Left ventricle myocardium inferior (tissue), 1 donor: ENCODE results near the gene RGS16. TPM values are rescaled to one million over a fixed set of nuclear protein-coding genes. Genes with fewer than 3 reads are reported as not detected.
A peak's percentile ranks its signal among the peaks of the same experiment; 100 is the strongest.

Source experiments
- DNase-seq: peaks from one replicate; pipeline ENCODE4 v3.0.0-alpha.2; 2020
- H3K27ac ChIP-seq: fragments of 200-600 bp; replicated peaks from 2 replicates; pipeline ENCODE4 v1.8.0; 2021
- H3K27me3 ChIP-seq: fragments of 200-600 bp; 2 replicates; pipeline ENCODE4 v1.8.0; 2021; ENCODE audit warnings: low read depth
- H3K36me3 ChIP-seq: fragments of 200-600 bp; 2 replicates; pipeline ENCODE4 v1.8.0; 2021
- H3K4me1 ChIP-seq: fragments of 200-600 bp; 2 replicates; pipeline ENCODE4 v1.8.0; 2021
- H3K4me3 ChIP-seq: fragments of 200-600 bp; 2 replicates; pipeline ENCODE4 v1.8.0; 2021; ENCODE audit warnings: mild to moderate bottlenecking, moderate library complexity
- H3K9me3 ChIP-seq: fragments of 200-600 bp; replicated peaks from 2 replicates; pipeline ENCODE4 v1.8.0; 2021
- CTCF ChIP-seq: fragments of 200-600 bp; IDR thresholded peaks from 2 replicates; pipeline ENCODE4 v1.8.0; 2021; ENCODE audit warnings: antibody characterized with exemption, mild to moderate bottlenecking, borderline replicate concordance
- intact Hi-C: fragments of 100-400 bp; cut with micrococcal nuclease; formaldehyde crosslinking; loops from one replicate; pipeline ENCODE4 v1.11.0; 2022
- total RNA-seq: library from RNA; stranded (reverse); fragmentation: NEBNext Ultra II Directional; extraction: Animal tissue kit (Norgen Biotek cat#: 25700); gene quantifications from one replicate; pipeline ENCODE4 v1.2.1, GENCODE V29; 2021
- donor health status: DM: no; HTN: yes; CAD: no; lungs with severe emphysema.

RGS16 gene
- total RNA-seq, 1 donor from 2014 or later: 0.88 TPM

- Histone ChIP-seq H3K27ac (peak overlapping the region; percentile 18), H3K4me3 (no peak overlapping the region), H3K4me1 (peaks cover 56% of the 10 kb centered on the region), H3K9me3 (no peaks in the 10 kb centered on the region), H3K36me3 (no peaks in the 10 kb centered on the region), H3K27me3 (no peaks in the 10 kb centered on the region)
- intact Hi-C loops: no loop called here
- no peak for TF ChIP-seq CTCF
- DNase-seq: no peak
These were observed 24.9 kb upstream of the RGS16 start for GRCh38 chr1:182629080-182629479.

- Histone ChIP-seq H3K36me3 (no peaks in the 10 kb centered on the region), H3K4me3 (no peak overlapping the region), H3K4me1 (peaks cover 60% of the 10 kb centered on the region), H3K27ac (peak overlapping the region; percentile 10), H3K27me3 (no peaks in the 10 kb centered on the region), H3K9me3 (no peaks in the 10 kb centered on the region)
- DNase-seq: no peak
- no peak for TF ChIP-seq CTCF
- intact Hi-C loops: no loop called here
These were observed 24.5 kb upstream of the RGS16 start for GRCh38 chr1:182628657-182629056.

- intact Hi-C loops: no loop called here
- Histone ChIP-seq H3K27ac (peak overlapping the region; percentile 48), H3K27me3 (no peaks in the 10 kb centered on the region), H3K4me3 (no peak overlapping the region), H3K4me1 (peaks cover 70% of the 10 kb centered on the region), H3K36me3 (no peaks in the 10 kb centered on the region), H3K9me3 (no peaks in the 10 kb centered on the region)
- TF ChIP-seq CTCF: no peak
- no peak for DNase-seq
These were observed 23.4 kb upstream of the RGS16 start for GRCh38 chr1:182627622-182628021.

GRCh38 chr1:182626527-182626926, 22.3 kb upstream of the RGS16 start:
- H3K36me3 ChIP-seq: no peaks in the 10 kb centered on the region
- no peak for DNase-seq
- H3K4me3 ChIP-seq: no peak overlapping the region
- H3K4me1 ChIP-seq: peaks cover 72% of the 10 kb centered on the region
- H3K27me3 ChIP-seq: no peaks in the 10 kb centered on the region
- TF ChIP-seq CTCF: no peak
- peak overlapping the region; percentile 24 for H3K27ac ChIP-seq
- no peaks in the 10 kb centered on the region for H3K9me3 ChIP-seq
- intact Hi-C loops: no loop called here

GRCh38 chr1:182625719-182626504, 21.7 kb upstream of the RGS16 start:
- H3K27me3 ChIP-seq: no peaks in the 10 kb centered on the region
- H3K4me3 ChIP-seq: no peak overlapping the region
- H3K36me3 ChIP-seq: no peaks in the 10 kb centered on the region
- DNase-seq: no peak
- H3K4me1 ChIP-seq: peaks cover 68% of the 10 kb centered on the region
- no peaks in the 10 kb centered on the region for H3K9me3 ChIP-seq
- peak overlapping the region; percentile 24 for H3K27ac ChIP-seq
- intact Hi-C loops: no loop called here
- no peak for TF ChIP-seq CTCF
